GM12878 (cell line): ENCODE data around the gene RND1. TPM values are rescaled to one million over a fixed set of nuclear protein-coding genes. Genes with fewer than 3 reads are reported as not detected.

Experiments used
- ATAC-seq: fragments of 200-7000 bp; cut with Tn5 transposase; 3 replicates; pipeline ENCODE4 v1.9.1; 2020; ENCODE audit warnings: mild to moderate bottlenecking, moderate library complexity
- BruUV-seq: library from RNA; stranded (reverse); fragments of 400-500 nt; replicated peaks from 2 replicates; lab custom pipeline; 2021; lab: Mats Ljungman, UMichigan
- CTCF ChIA-PET: fragments of 300-600 bp; sonication (Branson Sonifier 250); formaldehyde crosslinking; extraction: SDS; loops from one replicate; lab custom pipeline; 2021; ENCODE audit warnings: inconsistent platforms; lab: Yijun Ruan, JAX
- POLR2A ChIA-PET: fragments of 350-600 bp; formaldehyde crosslinking; extraction: SDS; loops from one replicate; lab custom pipeline; 2021; ENCODE audit warnings: inconsistent platforms; lab: Charles Lee
- RAD21 ChIA-PET: fragments of 300-600 bp; sonication (Branson Sonifier 250); formaldehyde crosslinking; loops from one replicate; lab custom pipeline; 2023; ENCODE audit warnings: antibody characterized with exemption; ENCODE audit not compliant: unreplicated experiment; lab: Charles Lee
- SMC1A ChIA-PET: fragments of 300-600 bp; sonication (Branson Sonifier 250); formaldehyde crosslinking; loops from one replicate; lab custom pipeline; 2023; ENCODE audit not compliant: unreplicated experiment, uncharacterized antibody; lab: Charles Lee
- DNase-seq: peaks from one replicate; pipeline ENCODE4 v3.0.0-alpha.2; 2011; ENCODE audit warnings: low read depth, low spot score
- FAIRE-seq: peaks from 3 replicates; lab custom pipeline; 2011; peaks lifted over from hg19 to GRCh38; lab: Jason Lieb, UNC
- H2AFZ ChIP-seq: 2 replicates; pipeline ENCODE4 v1.6.0; 2011; ENCODE audit warnings: low read depth, low read length, control low read depth; ENCODE audit not compliant: control insufficient read depth
- H3K27ac ChIP-seq: 2 replicates; pipeline ENCODE4 v1.5.1; 2011; ENCODE audit warnings: control low read depth; ENCODE audit not compliant: control insufficient read depth, insufficient read depth
- H3K27me3 ChIP-seq, 2 experiments: replicated peaks in 1 of 2; 2 replicates each; pipeline versions ENCODE4 v1.6.0 to v1.6.1; 2011; ENCODE audit warnings: low read length in 1 of 2; ENCODE audit not compliant: control insufficient read depth in 2 of 2, insufficient read depth in 2 of 2
- H3K36me3 ChIP-seq, 2 experiments: 2 replicates each; pipeline ENCODE4 v1.5.1; 2011; ENCODE audit warnings: low read length in 1 of 2; ENCODE audit not compliant: control insufficient read depth in 2 of 2, insufficient read depth in 2 of 2
- H3K4me1 ChIP-seq: 2 replicates; pipeline ENCODE4 v1.6.1; 2011; ENCODE audit warnings: mild to moderate bottlenecking, low read length, moderate library complexity, mixed read lengths; ENCODE audit not compliant: control insufficient read depth, insufficient read depth
- H3K4me2 ChIP-seq: 2 replicates; pipeline ENCODE4 v1.6.0; 2011; ENCODE audit warnings: control low read depth; ENCODE audit not compliant: control insufficient read depth, insufficient read depth
- H3K4me3 ChIP-seq: fragments of 200-600 bp; sonication (generic); 2 replicates; pipeline ENCODE4 v1.5.1; 2016
- H3K79me2 ChIP-seq: 2 replicates; pipeline ENCODE4 v1.6.0; 2011; ENCODE audit warnings: low read length; ENCODE audit not compliant: control insufficient read depth, insufficient read depth
- H3K9ac ChIP-seq: 2 replicates; pipeline ENCODE4 v1.8.0; 2011; ENCODE audit warnings: low read length, control low read depth, mixed read lengths; ENCODE audit not compliant: control insufficient read depth, insufficient read depth
- H3K9me3 ChIP-seq: replicated peaks from 3 replicates; pipeline ENCODE4 v1.5.1; 2011; ENCODE audit warnings: mild to moderate bottlenecking, low read length; ENCODE audit not compliant: control insufficient read depth, insufficient read depth
- H4K20me1 ChIP-seq: 2 replicates; pipeline ENCODE4 v1.6.0; 2011; ENCODE audit not compliant: control insufficient read depth, insufficient read depth
- CBFB ChIP-seq: IDR thresholded peaks from 2 replicates; pipeline ENCODE4 v1.6.1; 2016; ENCODE audit warnings: antibody characterized with exemption, low read depth
- CEBPB ChIP-seq, 2 experiments: fragments of 150-350 bp in 1 of 2; IDR thresholded peaks; 2 replicates each; pipeline ENCODE4 v1.6.1; 2012 to 2014; ENCODE audit warnings: low read depth in 2 of 2, low read length in 2 of 2, borderline replicate concordance in 1 of 2, inconsistent platforms in 1 of 2
- LARP7 ChIP-seq: fragments of 450-650 bp; IDR thresholded peaks from 2 replicates; pipeline ENCODE4 v1.6.1; 2017; ENCODE audit warnings: mild to moderate bottlenecking
- MEF2A ChIP-seq: IDR thresholded peaks from 2 replicates; pipeline ENCODE4 v1.6.1; 2011; ENCODE audit warnings: low read depth, mild to moderate bottlenecking, low read length, moderate library complexity; ENCODE audit not compliant: insufficient read depth
- NFIC ChIP-seq: IDR thresholded peaks from 2 replicates; pipeline ENCODE4 v1.6.1; 2012; ENCODE audit warnings: low read depth, mild to moderate bottlenecking, inconsistent platforms, low read length, moderate library complexity
- NR2F1 ChIP-seq: fragments of 450-650 bp; conservative IDR thresholded peaks from 2 replicates; pipeline ENCODE4 v1.6.1; 2017; ENCODE audit warnings: mild to moderate bottlenecking
- RFX5 ChIP-seq: IDR thresholded peaks from 2 replicates; pipeline ENCODE4 v1.6.1; 2011; ENCODE audit warnings: low read depth, low read length, improper control_type of control experiment
- STAT1 ChIP-seq: fragments of 450-650 bp; conservative IDR thresholded peaks from 2 replicates; pipeline ENCODE4 v1.6.1; 2014; ENCODE audit warnings: antibody characterized with exemption, mild to moderate bottlenecking
- STAT3 ChIP-seq: IDR thresholded peaks from 2 replicates; pipeline ENCODE4 v1.6.1; 2011; ENCODE audit warnings: low read depth, low read length, improper control_type of control experiment
- ZBTB11 ChIP-seq: fragments of 450-650 bp; formaldehyde crosslinking; IDR thresholded peaks from 2 replicates; pipeline ENCODE4 v1.5.0; 2022; ENCODE audit warnings: mild to moderate bottlenecking, missing genetic modification characterization
- WGBS: methylation state at CpG from one replicate; pipeline ENCODE4 v1.1.6; 2016; ENCODE audit warnings: low lambda C conversion rate; ENCODE audit not compliant: insufficient replicate concordance, insufficient coverage; ENCODE audit errors: missing lambda C conversion rate; 5-methylcytosine and 5-hydroxymethylcytosine counted together
- in situ Hi-C: fragments of 300-500 bp; cut with MboI; formaldehyde crosslinking; loops from 9 replicates; pipeline ENCODE4 v1.14.3; 2018; ENCODE audit warnings: mixed read lengths
- intact Hi-C: fragments of 100-400 bp; cut with micrococcal nuclease; formaldehyde crosslinking; loops from one replicate; pipeline ENCODE4 v1.14.2; 2022; ENCODE audit not compliant: unreplicated experiment
- polyA plus RNA-seq, 11 experiments: library from polyadenylated mRNA; depleted of rRNA in 4 of 11; unstranded in 6 of 11; stranded (reverse) in 5 of 11; fragments of >200 nt; fragmentation: Nextera tagmentation in 4 of 11; fragmentation: Illumina TruSeq in 1 of 11; extraction: Ambion mirVana in 4 of 11; extraction: Trizol in 1 of 11; gene quantifications; 1 replicate in 1 of 11; 2 replicates in 10 of 11; pipeline versions ENCODE4 v1.2.1 to v1.2.3, GENCODE V29; 2011 to 2016; ENCODE audit warnings: inconsistent platforms in 2 of 11, missing spikeins in 2 of 11, low read depth in 1 of 11
- total RNA-seq, 4 experiments: library from RNA; depleted of rRNA in 3 of 4; stranded (reverse); fragments of >200 nt in 3 of 4; fragmentation: Illumina TruSeq in 1 of 4; extraction: Trizol in 1 of 4; gene quantifications; 2 replicates each; pipeline versions ENCODE4 v1.2.1 to v1.2.3, GENCODE V29; 2013 to 2021
- TF ChIP-seq, protein P1 (sequence below): IDR thresholded peaks from 2 replicates; pipeline ENCODE4 v1.6.1; 2011; ENCODE audit warnings: mild to moderate bottlenecking, low read depth, low read length, moderate library complexity; ENCODE audit not compliant: insufficient replicate concordance
- TF ChIP-seq, protein P2 (sequence below): fragments of 450-650 bp; IDR thresholded peaks from 2 replicates; pipeline ENCODE4 v1.6.1; 2016; ENCODE audit warnings: mild to moderate bottlenecking

Gene RND1
- total and polyA plus RNA-seq, 10 of the 15 experiments (the other 5 are each of a cell fraction or from before 2014, with no cell fraction given): 0.24 to 5.1 (median 1.5) TPM

GRCh38 chr12:48807981-48808380, 57.7 kb downstream of the RND1 start:
- CTCF ChIA-PET: interaction anchor here (1.3 to 4.9 kb wide), 2 partner anchors 9 to 13 kb away, joined by 4 to 21 read pairs; no protein-coding TSS in a partner anchor
- TF ChIP-seq, protein P1, sequence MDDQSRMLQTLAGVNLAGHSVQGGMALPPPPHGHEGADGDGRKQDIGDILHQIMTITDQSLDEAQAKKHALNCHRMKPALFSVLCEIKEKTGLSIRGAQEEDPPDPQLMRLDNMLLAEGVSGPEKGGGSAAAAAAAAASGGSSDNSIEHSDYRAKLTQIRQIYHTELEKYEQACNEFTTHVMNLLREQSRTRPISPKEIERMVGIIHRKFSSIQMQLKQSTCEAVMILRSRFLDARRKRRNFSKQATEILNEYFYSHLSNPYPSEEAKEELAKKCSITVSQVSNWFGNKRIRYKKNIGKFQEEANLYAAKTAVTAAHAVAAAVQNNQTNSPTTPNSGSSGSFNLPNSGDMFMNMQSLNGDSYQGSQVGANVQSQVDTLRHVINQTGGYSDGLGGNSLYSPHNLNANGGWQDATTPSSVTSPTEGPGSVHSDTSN: no peak
- TF ChIP-seq NR2F1: no peak
- no peak for TF ChIP-seq CEBPB (IDR thresholded peaks at IDR 0.05; ENCODE audit: borderline replicate concordance in 1 of 2, low read depth in 2 of 2, low read length in 2 of 2)
- TF ChIP-seq STAT1: no peak
- TF ChIP-seq, protein P2, sequence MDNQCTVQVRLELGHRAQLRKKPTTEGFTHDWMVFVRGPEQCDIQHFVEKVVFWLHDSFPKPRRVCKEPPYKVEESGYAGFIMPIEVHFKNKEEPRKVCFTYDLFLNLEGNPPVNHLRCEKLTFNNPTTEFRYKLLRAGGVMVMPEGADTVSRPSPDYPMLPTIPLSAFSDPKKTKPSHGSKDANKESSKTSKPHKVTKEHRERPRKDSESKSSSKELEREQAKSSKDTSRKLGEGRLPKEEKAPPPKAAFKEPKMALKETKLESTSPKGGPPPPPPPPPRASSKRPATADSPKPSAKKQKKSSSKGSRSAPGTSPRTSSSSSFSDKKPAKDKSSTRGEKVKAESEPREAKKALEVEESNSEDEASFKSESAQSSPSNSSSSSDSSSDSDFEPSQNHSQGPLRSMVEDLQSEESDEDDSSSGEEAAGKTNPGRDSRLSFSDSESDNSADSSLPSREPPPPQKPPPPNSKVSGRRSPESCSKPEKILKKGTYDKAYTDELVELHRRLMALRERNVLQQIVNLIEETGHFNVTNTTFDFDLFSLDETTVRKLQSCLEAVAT: no peak
- TF ChIP-seq MEF2A: no peak
- TF ChIP-seq LARP7: no peak
- TF ChIP-seq RFX5: no peak
- TF ChIP-seq STAT3: no peak
- no peak for TF ChIP-seq ZBTB11 (CRISPR knock-in tag)
- no peak for TF ChIP-seq NFIC
- no peak for TF ChIP-seq CBFB
- Histone ChIP-seq H3K9ac (no peak overlapping the region), H3K27ac (no peak overlapping the region), H3K4me1 (no peaks in the 10 kb centered on the region), H3K9me3 (no peaks in the 10 kb centered on the region), H3K36me3 (no peaks in the 10 kb centered on the region), H3K27me3 (no peaks in the 10 kb centered on the region; a peak in 1 of 4 replicates), H4K20me1 (no peaks in the 10 kb centered on the region), H3K4me2 (no peak overlapping the region), H3K4me3 (no peak overlapping the region), H2AFZ (no peak overlapping the region), H3K79me2 (no peaks in the 10 kb centered on the region)
- in situ Hi-C loops (no loop called here), intact Hi-C loops (no loop called here)
- no TSS peak for BruUV-seq
- ATAC-seq (no peak), DNase-seq (no peak), FAIRE-seq (no peak)
- POLR2A ChIA-PET: no interaction called here
- SMC1A ChIA-PET: no interaction called here
- RAD21 ChIA-PET: no interaction called here
- WGBS: 34% methylated on average over 3 of the region's 3 CpGs
